Stimulated activated CD4-positive, alpha-beta T cell treated with anti-CD3 and anti-CD28 coated beads, Interleukin-1b, Interleukin-23, amount 100 ng/mL, for 1 hour (primary cell): Measurements from ENCODE around the gene STAT5B.
"Not testable (repeated sequence)": the region's sequence is repeated elsewhere in the genome, so short reads cannot be mapped to it uniquely, and the experiment has no call there.

Experiments
- DNase-seq, 2 donors: peaks; one replicate each; pipeline ENCODE4 v3.0.0-alpha.2; 2020; ENCODE audit warnings: low read depth in 2 of 2

Gene STAT5B

DNA sequence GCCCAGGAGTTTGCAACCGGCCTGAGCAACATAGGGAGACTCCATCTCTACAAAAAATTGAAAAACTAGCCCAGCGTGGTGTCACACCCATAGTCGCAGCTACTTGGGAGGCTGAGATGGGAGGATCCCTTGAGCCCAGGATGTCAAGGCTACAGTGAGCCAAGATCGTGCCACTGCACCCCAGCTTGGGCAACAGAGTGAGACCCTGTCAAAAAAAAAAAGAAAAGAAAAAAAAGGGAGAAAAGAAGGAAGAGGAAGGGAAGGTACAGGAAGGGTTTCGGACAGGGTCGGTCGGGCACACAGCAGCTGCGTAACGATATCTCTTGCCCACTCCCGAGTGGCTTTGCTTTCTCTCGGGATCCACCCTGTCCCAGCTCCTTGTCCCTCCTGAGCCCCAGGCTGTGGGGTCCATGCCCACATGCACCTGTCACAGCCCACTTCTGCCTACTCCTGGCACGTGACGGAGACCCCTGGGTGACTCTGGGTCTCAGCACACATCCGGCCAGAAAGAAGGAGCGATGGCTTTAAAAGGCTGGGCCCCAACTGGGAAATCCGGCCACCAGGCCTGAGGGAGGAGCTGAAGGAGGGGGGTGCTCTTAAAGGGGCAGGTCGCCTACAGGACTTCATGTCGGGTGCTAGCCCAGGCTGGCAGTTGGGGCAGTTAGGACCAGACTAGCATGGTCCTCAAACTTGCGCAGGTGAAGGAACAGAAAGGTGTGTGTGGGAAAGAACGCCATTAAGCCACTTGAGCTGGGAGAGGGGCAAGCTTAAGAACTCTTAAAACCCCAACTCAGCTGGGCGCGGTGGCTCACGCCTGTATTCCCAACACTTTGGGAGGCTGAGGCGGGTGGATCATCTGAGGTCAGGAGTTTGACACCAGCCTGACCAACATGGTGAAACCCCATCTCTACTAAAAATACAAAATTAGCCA lies 82.0 kb downstream of the STAT5B start, which contains the start of gene GHDC:
Gene GHDC (minus strand): TSS at position 526 of the 931 bp plus-strand sequence. CDS start 913 bp downstream, outside the sequence.
- peak; percentile 53 to 56 for DNase-seq

DNA sequence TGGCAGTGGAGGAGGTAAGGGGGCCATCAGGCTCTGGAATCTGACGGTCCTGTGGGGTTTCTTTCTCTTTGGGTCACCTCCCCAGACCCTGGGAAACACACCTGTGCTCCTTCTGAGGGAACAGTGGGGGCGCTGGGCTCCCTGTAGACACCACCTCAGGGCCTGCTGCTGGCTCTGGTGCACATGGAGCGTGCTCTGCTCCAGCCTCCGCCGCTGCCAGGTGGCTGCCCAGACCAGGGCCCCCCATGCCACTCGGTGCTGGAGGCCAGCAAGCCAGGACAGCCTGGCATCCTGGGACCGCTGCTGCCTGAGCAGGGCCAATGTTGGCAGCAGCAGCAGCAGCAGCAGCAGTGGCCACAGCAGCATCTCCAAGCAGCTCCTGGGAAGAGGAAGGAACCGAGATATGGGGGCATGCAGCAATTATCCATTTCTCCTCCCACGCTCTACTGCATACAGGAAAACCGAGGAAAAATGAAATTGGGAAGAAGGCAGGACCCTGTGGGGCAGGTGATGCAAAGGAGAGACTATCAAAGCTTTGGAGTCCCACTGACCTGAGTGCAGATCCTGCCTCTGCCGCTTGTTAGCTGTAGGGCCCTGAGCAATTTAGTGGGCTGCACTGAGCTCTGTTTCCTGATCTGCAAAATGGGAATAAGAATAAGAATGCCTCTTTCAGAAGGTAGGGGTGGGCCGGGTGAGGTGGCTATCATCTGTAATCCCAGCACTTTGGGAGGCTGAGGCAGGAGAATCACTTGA lies 82.8 kb downstream of the STAT5B start:
- DNase-seq = no peak

DNA sequence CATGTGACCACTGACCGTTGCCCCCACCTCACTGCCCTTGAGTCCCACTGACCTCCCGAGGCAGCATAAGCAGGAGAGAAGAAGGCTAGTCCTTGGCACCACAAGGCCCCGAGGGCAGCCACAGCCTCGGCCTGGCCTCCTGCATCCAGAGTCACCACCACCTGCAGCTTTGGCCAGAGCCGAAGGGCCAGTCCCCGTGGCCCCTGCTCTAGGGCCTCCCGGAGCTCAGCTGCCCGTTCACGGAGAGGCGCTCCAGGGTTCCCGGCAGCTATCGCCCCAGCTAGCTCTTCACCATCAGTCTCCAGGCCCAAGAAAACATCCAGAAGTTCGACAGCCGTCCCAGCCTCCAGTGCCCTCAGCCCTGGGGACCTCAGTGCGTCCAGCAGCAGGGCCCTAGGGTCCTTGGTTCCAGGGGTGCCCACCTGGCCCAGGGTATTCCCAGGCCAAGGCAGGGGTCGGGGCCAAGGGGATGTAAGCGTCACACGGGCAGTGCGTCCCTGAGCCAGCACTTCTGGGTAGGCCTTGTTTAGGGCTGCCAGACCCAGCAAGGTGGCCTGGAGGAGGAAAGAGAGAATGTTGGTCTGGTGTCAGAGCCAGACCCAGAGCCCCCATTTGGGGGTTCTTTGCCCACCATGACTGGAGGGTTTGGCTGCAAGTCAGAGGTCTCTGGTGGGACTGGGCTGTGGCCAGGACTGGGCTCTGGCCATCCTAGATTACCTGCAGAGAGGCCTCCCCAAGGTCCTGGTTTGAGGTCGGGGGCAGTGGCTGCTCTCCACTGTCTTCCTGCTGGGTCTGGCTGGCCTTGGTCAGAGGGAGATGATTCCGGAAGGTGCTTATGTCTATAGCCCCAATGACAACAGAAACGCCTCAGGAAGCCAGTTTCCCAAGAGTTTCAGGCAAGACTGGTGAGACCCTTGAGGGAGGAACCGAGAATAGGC lies 83.7 kb downstream of the STAT5B start:
- no peak for DNase-seq

DNA sequence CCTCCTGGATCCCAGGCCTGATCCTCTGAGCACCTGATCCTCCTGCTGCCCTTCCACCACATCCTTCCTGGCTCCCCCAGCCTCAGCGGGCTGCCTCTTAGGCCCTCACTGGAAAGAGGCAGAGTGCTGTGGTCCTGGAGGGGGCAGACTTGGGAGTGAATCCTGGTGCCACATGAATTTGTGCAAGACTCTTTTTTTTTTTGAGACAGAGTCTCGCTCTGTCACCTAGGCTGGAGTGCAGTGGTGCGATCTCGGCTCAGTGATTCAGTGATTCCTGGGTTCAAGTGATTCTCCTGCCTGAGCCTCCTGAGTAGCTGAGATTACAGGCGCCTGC lies 84.9 kb downstream of the STAT5B start:
- no peak for DNase-seq

DNA sequence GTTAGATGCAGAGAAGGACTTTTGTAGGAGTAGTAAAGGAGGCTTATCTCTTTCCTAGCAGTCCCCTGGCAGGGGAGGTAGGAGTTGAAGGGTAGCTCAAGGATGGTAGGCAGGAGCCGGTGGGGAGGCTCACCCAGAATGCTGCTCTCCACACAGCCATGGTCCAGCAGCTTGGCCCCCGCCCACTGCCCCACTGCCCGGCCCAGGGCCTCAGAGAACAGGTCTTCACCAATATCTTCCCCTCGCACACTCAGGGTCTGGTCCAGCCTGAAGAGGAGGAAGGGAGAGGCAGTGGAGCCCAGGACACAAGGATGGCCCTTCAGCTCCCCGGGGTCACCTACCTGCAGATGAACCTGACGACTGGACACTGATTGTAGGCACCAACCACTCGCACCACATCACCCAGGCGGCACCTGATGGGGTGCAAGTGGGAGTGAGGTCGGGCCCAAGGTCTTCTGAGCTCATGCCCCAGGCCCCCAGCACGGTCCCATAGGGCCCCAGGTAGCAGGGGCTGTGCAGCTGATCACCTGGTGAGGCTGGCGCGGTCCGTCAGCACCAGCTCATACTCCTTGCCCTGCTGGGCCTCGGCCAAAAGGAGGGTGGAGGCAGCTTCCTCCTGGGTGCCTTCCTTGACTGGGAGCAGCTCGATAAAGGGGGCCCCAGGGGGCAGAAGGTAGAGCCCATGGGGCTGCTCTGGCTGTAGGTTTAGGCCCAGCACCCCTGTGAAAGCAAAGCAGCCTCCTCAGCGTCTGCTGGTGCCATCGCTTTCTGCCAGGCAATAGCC lies 85.5 kb downstream of the STAT5B start:
- DNase-seq = no peak

DNA sequence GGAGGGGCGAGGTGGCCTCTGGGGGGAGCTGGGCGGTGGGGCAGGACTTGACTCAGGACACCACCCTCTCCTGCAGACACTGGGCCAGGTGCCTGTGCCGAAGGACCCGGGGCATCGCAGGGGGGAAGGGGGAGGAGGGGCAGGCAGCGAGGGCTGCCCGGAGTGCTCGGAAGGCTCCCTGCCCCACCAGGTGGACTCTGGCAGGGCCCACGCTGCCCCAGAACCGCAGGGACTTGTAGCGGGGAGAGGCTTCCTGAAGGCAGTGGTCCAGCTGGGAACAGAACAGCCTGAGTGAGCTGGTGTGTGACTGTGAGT lies 86.6 kb downstream of the STAT5B start:
- no peak for DNase-seq

DNA sequence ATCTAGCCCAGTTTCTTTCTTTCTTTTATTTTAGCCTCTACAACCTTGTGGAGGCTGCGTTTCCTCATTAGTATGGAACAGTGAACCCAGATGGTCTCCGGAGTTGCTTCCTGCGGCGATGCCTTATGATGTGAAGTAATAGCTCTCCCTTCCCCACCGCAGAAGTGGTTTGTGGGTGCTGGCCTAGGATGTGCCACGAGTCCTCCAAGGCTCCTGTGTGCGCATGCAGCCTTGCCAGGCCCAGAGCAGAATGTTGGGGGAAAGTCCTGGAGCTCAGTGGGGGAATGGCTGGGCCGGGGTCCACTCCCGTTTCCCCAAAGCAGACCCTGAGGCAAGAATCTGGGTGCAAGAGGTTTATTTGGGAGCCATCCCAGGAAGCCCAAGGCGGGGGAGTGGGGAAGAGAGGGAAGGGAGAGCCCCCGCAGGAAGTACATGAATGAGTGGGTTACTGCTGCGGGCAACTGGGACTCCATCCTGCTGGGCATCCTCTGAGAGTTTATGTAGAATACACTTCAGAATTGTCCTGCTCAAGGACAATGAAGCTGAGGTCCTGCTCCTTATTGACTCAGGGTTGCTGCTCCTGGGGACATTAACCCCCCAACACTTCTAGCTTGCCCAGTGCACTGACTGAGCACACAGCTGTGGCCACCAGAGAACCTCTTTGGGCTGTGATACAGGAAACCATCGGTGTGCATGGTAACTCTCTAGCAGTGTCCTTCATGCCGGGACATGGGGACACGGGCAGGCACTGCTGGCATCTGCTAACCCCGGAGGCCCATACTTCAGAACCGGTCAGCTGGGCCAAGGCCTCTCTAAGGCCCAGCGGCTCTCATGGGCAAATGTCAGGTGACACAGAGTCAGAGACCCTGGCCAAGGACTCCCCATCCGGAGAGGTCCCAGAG lies 87.2 kb downstream of the STAT5B start:
- DNase-seq = no peak

DNA sequence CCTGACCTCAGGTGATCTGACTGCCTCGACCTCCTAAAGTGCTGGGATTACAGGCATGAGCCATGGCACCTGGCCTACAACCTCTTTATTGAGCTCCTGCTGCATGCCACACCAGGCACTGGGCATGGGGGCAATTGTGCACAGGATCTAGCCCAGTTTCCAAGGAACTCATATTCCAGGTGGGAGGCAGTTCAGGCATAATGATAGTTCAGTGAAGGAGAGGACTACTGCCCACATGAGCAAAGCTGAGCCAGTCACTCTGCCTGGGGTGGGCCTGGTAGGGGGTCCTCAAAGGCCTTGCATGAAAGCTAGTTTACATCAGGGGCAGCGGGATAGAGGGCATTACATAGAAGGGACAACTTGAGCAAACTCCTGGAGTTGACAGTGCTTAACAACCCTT lies 88.4 kb downstream of the STAT5B start:
- no peak for DNase-seq

DNA sequence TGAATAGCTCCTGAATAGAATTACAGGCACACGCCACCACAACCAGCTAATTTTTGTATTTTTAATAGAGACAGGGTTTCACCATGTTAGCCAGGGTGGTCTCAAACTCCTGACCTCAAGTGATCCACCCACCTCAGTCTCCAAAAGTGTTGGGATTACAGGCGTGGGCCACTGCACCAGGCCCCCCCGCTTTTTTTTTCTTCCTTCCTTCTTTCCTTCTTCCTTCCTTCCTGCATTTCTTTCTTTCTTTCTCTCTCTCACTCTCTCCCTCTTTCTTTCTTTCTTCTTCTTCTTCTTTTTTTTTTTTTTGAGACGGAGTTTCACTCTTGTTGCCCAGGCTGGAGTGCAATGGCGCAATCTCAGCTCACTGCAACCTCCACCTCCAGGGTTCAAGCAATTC lies 90.0 kb downstream of the STAT5B start:
- not testable (repeated sequence) for DNase-seq

DNA sequence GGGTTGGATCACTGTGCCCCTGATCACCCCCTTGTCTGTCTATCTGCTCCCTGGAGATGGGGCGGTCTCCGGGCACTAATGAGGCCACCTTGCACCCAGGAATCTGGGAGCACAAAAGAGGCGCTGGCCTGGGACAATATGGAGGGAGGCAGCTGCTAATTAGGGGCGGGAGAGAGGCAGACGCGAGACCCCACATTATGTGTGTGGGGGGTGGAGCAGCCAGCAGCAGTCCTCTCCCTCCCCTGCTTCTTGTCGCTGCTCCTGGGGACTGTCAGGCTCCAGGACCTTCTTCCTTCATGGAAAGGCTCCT lies 90.6 kb downstream of the STAT5B start:
- DNase-seq = no peak

DNA sequence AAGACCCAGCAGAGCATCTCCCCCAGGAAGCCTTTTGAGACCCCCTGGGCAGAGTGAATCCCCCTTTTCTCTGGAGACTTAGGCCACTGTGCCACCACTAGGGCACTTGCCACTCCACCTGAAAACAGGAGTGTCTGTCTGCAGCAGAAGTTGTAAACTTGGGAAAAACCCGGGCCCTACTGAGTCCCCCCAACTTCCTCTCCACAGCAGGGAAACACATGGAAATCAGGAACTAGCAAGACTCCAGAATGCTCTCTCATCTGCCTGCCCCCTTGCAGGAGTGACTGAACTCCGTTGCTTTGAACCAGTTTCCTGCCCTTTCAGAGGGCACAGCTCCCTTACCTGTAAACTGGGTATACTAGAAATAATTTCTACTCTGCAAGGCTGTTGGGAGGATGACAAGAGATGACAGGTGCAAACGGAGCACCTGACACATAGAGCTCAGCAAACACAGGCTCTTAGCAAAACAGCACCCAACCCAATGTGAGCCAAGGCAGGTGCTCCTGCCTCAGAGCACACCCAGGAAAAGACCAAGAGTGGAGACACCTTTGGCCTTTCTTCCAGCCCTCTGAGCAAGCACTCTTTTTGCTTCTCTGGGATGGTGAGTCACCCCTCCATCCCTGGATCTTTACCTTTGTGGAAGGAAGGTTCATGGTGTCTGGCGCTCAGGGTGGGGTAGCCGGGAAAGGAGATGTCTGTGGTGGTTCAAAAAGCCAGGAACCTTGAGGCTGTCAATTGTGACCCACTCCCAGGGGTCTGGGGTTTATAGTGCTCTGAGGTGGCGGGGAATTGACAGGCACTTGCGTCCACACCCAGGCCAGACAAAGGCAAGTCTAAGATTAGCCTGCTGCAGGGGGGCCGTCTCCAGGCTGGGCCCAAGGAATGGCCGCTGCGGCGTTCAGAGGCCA lies 91.2 kb downstream of the STAT5B start, which contains the start of gene HCRT:
Gene HCRT (minus strand): TSS at position 740 of the 908 bp plus-strand sequence. CDS start 87 bp downstream, at position 653.
- no peak for DNase-seq

DNA sequence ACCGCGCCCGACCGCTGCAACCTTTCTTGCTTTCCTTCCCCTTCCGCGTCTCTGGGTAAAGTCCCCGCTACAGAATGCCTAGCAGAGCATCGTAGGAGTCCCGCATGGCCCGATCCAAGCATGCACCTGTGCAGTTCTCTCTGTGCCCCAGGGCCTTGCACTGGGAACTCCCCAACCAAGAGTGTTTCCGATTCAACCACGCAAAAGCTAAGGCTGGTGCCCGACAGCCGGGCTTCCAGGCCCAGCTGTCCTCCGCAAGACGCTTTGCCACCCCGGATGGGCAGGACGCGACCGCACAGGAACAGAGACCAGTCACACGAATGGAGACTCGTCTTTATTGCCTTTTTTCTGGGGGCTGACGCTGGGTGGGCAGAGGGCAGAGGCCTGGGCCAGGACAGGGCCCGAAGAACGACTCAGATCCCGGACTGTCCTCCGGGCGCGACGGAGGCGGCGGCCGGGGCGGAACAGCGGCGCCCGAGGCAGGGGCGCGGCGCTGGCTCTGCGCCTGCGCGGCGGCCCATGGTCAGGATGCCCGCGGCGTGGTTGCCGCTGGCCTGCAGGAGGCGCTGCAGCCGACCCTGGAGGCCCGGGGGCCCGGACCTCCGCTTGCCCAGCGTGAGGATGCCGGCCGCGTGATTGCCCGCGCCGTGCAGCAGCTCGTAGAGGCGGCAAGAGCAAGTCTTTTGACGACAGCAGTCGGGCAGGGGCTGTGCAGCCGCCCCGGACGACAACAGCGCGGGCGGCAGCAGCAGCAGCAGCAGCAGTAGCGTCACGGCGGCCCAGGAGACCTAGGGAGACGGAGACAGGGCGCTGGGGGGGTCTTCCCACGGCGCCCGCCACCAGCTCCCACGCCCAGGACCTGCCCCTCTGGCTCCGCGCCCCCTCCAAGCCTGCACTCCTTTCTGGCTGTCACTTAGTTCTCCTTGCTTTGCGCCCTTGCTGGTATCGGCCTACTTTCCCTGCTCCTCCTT lies 92.2 kb downstream of the STAT5B start:
- DNase-seq = peak; percentile 32 to 63

DNA sequence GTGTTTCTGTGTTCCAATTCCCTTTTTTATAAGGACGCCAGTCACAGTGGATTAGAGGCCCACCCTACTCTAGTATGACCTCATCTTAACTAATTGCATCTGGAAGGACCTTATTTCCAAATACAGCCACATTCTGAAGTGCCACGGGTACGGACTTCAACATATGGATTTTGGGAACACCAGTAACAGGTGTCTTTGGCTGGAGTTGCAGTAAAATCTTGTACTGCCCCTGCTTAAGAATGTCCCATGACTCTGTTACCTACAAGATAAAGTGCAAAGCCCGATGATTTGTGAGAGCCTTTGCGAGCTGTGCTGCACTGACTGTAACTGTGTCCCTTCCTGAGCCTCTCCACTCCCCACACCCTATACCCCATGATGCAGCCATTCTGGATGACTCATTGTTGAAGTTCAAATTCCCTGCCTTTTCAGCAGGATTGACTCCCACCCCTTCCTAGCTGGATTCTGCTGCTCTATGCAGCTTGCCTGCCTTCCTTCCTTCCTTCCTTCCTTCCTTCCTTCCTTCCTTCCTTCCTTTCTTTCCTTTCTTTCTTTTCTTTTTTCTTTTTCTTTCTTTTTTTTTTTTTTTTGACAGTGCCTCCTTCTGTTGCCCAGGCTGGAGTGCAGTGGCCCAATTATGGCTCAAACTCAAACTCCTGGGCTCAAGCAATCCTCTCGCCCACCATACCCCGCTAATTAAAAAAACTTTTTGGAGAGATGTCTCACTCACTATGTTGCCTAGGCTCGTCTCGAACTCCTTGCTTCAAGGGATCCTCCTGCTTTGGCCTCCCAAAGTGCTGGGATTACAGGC lies 93.1 kb downstream of the STAT5B start:
- DNase-seq = no peak

DNA sequence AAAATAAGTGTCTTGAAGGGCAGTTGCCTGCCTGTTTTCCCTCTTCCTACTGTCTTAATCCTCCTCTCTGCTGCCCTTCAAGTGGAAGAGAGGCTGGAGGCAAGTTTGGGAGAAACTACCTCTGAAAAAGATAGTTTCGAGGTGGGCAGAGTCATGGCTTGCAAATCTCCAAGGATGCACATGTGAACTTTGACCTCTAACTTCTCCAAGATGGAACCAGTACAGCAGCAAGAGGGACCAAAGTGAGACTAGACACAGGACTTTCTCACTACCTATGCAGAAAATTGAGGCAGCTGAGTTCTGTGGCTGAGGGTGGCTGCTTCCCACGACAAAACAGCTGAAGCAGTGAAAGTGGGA lies 94.4 kb downstream of the STAT5B start:
- DNase-seq = no peak

DNA sequence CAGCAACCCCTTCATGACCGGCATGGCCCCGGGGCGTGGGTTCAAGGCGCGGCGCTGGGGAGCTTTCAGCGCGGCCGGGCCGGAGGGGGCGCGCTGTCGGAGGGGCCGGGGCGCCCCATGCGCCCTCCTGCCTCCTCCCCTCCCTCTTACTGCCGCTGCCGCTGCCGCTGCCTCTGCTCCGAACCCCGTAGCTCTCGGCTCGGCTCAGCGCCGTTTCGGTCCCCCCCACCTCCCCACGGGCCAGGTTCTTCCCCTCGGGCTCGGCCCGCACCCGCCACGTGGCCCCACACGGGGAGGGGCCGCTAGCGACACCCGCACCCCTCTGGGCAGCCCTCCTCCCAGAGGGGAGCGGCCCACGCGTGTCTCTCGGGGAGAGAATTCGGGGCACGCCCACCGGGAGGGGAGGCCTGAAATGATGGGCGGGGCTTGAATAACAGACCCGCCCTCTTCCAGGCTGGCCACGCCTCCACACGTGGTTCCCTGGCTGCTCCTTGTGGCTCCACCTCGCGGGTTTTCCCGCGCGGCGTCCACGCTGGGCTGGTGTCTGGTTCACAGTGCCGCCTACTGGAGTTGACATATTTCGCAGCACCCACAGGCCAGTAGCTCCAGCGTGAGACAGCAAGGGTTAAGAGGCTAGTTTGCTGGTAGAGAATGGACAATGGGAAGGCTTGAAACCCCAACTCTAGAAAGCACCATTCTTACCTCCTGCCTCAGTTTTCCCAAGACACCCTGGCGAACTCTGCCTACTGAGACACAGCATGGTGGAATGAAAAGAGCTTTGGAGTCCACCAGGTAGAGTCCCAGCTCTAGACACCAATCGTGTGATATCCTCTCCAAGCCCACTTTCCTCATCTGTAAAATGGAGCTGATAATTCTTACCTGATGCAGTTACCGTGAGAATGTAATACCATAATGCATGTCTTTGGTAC lies 95.0 kb downstream of the STAT5B start, which contains the start of gene KCNH4:
Gene KCNH4 (minus strand): TSS at position 221 of the 929 bp plus-strand sequence. CDS start 197 bp downstream, at position 24.
- peak; percentile 68 to 83 for DNase-seq

DNA sequence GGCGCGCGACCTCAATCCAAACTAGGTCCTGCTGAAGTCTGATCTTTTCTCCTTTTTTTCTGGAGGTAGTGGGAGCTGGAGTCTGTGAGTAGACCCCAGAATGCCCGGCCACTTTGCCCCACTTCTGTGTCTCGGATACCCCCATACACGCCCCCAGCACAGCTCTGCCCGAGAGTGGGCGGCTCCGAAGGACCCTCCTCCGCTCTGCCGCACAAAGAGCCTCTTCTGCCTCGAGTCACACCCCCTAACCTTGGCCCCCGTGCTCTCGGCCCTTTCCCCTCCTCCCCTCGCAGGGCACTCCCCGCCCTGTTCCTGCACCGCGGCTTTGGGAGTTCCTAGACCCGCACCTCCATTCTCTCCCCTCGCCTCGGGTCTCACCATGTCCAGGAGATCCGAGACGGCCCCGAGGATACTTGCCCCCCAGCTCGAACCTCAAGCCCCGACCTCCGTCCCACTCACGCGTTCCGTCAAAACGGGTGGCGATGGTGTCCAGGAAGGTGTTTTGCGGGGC lies 95.7 kb downstream of the STAT5B start:
- DNase-seq = no peak
